ENCODE measurements around the gene ITGAE.

Gene ITGAE

GRCh38 chr17:3818786-3819185 lies 17.8 kb upstream of the ITGAE start:
- no peak for DNase-seq

- no peak for DNase-seq
These were observed 17.0 kb upstream of the ITGAE start for GRCh38 chr17:3817851-3818605.

GRCh38 chr17:3815925-3816324 lies 14.9 kb upstream of the ITGAE start:
- DNase-seq = no peak

GRCh38 chr17:3815122-3815521 lies 14.1 kb upstream of the ITGAE start:
- no peak for DNase-seq

GRCh38 chr17:3814361-3814760 lies 13.4 kb upstream of the ITGAE start:
- no peak for DNase-seq

- no peak for DNase-seq
These were observed 12.2 kb upstream of the ITGAE start for GRCh38 chr17:3813171-3813570.

- DNase-seq = no peak
These were observed 11.8 kb upstream of the ITGAE start for GRCh38 chr17:3812771-3813170.

- DNase-seq = no peak
These were observed 11.3 kb upstream of the ITGAE start for GRCh38 chr17:3812284-3812683.

- DNase-seq = no peak
These were observed 9.0 kb upstream of the ITGAE start for GRCh38 chr17:3810019-3810418.

- no peak for DNase-seq
These were observed 8.1 kb upstream of the ITGAE start for GRCh38 chr17:3809135-3809534.

GRCh38 chr17:3808701-3809100 lies 7.7 kb upstream of the ITGAE start:
- no peak for DNase-seq

GRCh38 chr17:3805581-3805980 lies 4.6 kb upstream of the ITGAE start:
- no peak for DNase-seq

- DNase-seq = no peak
These were observed 3.5 kb upstream of the ITGAE start for GRCh38 chr17:3804503-3804931.

- no peak for DNase-seq
These were observed 2.3 kb upstream of the ITGAE start for GRCh38 chr17:3803308-3803640.

- DNase-seq = no peak
These were observed 1.7 kb upstream of the ITGAE start for GRCh38 chr17:3802461-3803307.

GRCh38 chr17:3801792-3802191 lies 804 bp upstream of the ITGAE start:
- DNase-seq = no peak

- DNase-seq = no peak
These were observed 359 bp upstream of the ITGAE start for GRCh38 chr17:3801347-3801746.

- DNase-seq = no peak
These were observed 1.6 kb downstream of the ITGAE start for GRCh38 chr17:3799181-3799945.

- DNase-seq = no peak
These were observed 2.5 kb downstream of the ITGAE start for GRCh38 chr17:3798273-3799180.

- no peak for DNase-seq
These were observed 4.2 kb downstream of the ITGAE start for GRCh38 chr17:3796822-3797170.

GRCh38 chr17:3796110-3796821 lies 4.7 kb downstream of the ITGAE start:
- no peak for DNase-seq

Measured in SHP77 (cell line).